HG03520 (cell line): Measurements from ENCODE around the gene OR8K3.

Experiments used
- ATAC-seq: cut with Tn5 transposase; IDR thresholded peaks from one replicate; pipeline ENCODE4 v1.9.1; 2021; ENCODE audit warnings: mild to moderate bottlenecking, moderate library complexity; ENCODE audit not compliant: unreplicated experiment

Gene OR8K3

DNA sequence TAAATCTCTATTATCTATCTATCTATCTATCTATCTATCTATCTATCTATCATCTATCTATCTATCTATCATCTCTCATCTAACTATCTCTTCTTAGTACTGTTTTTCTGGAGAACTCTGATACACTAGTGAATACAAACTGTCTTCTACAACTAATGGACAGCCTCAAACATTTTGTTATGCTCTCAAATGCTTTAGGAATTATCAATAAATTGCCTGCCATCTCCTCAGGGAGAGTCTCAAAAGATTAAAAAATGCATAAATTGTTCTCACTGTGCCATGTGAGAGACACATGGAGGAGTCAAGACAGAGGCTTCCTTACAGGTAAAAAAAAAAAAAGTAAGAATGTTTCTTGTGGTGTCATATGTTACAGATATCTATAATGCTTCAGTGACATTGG is at the start of gene OR8K3:
Gene OR8K3, plus strand, starts transcription at position 301 of the 400 bp plus-strand sequence. CDS start 3,163 bp downstream, outside the sequence.
- ATAC-seq = no peak

DNA sequence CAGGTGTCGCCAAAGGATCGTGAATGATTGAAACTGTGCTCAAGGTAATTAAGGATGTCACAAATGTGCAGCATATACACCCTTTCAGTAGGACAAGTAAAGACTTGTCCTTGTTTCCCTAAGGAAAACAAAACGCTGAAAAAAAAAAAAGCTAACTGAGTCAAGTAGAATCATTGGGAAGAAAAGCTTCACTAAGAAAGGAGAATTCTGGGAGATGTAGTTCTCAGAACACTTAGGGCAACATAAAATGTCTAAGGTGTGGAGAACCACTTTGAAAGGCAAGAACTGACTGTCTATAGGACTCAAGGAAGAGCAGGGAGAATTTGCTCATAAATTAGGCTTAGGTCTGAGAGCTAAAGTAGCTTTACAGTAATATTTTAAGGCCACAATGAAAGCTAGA is 43.9 kb upstream of the OR8K3 start:
- ATAC-seq = no peak

DNA sequence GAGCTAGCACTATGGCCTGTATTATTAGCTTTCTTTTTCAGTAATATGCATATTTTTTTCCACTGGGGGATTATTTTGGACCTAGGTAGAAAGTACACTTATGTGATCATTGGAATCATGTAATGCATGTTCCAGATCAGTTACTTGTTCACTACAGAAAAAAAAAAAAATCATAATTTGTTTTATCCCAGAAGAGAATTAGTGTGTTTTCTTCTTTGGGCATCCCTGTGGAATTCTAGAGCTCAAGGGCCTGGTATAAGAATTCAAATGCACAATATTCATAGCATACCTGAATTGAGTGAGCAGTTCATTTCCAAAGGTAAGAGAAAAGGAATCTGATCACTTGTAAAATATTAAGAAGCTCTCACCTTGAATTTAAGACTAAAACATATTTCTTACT is 41.1 kb upstream of the OR8K3 start, which contains the start of gene OR5T1:
Gene OR5T1, plus strand, starts transcription at position 301 of the 400 bp plus-strand sequence. CDS start 1,485 bp downstream, outside the sequence.
- no peak for ATAC-seq

DNA sequence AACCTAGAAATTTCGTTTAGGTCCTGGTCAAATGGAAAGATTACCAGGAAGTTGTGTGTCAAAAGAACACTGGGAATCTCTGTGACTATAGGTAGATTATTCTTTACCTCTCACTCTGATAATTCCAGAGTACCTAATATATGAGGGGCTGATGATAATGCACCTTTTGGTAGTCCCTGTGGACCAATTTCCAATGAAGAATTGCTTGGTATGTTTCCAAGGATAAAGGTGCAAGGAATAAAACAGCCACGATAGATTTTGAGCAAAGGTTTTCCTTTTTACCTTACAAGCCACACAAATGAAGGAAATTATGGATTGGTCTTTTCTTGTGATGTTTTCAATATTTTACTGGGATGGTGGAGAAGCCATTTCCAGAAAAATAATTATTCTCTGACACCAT is 22.8 kb upstream of the OR8K3 start, which contains the start of gene OR8H1:
Gene OR8H1, minus strand, starts transcription at position 101 of the 400 bp plus-strand sequence. CDS start 1,192 bp downstream, outside the sequence.
- no peak for ATAC-seq

DNA sequence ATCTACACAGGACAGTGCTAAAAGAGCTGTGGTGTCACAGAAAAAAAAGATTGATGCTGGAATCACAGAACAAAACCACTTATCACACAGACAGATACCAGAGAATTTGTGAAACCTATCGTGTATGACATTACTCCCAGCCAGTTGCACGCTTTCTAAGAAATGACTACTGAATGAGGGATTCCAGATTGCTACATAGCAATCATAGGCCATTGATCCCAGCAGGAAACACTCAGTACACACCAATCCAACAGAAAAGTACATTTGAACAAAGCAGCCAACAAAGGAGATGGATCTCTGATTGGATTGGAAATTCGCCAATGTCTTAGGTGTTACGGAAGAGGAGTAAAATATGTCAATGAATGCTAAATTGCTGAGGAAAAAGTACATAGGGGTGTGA is 18.0 kb upstream of the OR8K3 start:
- no peak for ATAC-seq

DNA sequence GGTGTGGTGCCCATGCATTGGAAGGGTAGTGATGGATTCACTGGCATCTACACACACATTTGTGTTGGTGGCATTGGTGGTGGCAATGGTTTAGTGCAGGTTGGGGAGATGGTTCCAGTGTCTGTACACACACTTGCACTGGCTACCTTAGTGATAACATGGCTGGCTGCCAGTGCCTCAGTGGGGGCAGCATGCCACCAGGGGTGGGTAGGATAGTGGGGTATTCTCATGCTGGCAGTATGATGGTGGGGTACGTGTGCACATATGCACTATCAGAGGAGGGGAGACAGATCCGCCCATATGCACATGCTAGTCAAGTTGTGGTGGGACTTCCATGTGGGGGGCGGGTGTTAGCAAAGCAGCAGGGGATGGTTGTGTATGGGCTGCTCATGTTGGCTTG is 7.1 kb upstream of the OR8K3 start:
- no peak for ATAC-seq

DNA sequence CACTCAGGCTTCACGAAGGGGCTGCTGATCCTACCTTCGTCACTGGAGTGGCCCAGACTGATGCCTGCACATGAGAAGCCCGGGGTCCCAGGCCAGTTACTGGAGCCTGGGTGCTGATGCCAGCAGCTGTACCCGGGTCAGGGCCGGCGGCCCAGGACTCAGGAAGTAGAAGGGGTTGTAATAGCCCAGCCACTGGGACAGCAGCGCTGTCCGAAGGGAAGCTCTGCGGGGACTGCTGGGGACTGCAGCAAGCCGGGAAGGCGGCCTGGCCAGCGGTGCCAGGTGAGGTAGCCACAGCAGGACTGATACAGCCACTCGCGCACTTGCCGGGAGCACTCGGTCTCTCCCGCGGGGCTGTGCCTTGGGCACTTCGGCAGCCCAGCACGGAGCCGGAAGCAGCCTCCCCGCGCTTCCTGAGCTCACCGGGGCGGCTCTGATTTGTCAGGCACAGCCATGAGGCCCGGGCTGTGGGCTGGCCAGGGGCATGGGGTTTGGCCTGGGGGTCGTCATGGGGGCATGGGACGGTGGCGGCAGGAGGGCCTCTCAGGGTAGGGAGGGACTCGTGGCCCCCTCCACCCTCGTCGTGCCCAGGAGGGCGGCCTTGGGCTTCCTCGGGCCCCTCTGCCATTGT is 17.0 kb downstream of the OR8K3 start:
- no peak for ATAC-seq

DNA sequence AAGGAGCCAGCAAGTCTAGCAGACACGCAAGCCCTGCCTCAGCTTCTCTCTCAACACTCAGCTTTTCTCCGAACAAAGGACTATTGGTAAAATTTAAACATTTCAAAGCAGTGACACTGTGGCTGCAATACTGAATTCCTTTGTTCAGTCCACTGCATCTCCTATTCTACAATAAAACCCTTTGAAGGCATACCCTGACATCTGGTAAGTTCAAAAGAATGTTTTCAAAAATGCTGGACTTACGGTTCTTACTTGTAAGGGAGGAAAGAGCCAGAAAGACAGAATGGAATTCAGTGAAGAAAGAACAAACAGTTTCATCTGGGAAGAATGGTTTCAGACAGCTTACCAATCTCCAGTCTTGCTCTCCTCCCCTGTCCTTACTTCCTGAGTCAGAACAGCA is 18.2 kb downstream of the OR8K3 start:
- no peak for ATAC-seq

DNA sequence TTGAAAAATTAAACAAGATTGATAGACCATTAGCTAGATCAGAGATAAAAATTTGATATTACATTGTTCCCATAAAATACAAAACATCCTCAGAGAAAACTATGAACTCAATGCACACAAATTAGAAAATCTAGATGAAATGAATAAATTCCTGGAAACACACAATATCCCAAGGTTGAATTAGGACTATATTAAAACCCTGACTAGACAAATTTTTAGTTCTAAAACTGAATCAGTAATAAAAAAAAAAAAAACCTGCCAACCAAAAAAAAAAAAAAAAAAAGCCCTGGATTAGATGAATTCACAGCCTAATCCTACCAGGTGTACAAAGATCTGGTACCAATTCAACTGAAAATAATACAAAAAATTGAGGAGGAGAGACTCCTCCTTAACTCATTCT is 25.3 kb downstream of the OR8K3 start:
- no peak for ATAC-seq

DNA sequence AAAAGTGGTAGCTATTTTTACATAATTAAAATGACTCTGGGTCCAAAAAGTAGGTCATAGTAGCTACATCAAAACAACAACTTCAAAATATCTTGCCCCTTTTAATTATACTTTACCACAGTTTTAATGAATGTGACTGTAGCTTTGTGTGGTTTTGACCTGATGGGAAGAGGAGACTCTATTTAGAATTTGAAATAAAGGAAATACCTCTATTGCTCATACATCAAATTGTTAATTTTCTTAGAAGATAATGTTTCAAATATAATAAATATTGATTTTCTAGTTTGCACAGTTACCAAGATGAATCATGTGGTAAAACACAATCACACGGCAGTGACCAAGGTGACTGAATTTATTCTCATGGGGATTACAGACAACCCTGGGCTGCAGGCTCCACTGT is 30.8 kb downstream of the OR8K3 start, which contains the start of gene OR8K1:
Gene OR8K1, plus strand, starts transcription at position 301 of the 400 bp plus-strand sequence. Its CDS starts 0 bp downstream, at position 301.
- no peak for ATAC-seq

DNA sequence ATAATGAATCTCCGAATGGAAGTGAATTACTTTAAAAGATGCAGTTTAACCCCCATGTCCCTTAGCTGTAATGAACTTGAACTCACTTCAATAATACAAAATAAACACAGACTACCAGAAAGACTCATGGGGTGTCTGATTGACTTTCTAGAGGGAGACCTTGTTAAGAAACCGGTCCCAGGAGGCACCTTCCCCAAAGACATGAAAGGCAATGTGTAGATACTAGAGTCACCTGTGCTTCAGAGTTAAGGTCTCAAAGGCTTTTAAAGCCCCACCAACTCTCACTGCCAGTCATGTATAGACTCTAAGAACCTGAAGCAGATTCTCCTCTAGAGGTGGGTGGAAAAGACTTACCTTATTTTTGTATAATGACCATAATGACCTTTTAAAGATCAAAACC is 39.0 kb downstream of the OR8K3 start, which contains the start of gene OR8J1:
Gene OR8J1, plus strand, starts transcription at position 301 of the 400 bp plus-strand sequence. CDS start 5,956 bp downstream, outside the sequence.
- ATAC-seq = no peak
